ENCODE data around the gene MRS2.
A peak's percentile ranks its signal among the peaks of the same experiment; 100 is the strongest.
"Not testable (repeated sequence)": the region's sequence is repeated elsewhere in the genome, so short reads cannot be mapped to it uniquely, and the experiment has no call there.

The MRS2 gene, protein sequence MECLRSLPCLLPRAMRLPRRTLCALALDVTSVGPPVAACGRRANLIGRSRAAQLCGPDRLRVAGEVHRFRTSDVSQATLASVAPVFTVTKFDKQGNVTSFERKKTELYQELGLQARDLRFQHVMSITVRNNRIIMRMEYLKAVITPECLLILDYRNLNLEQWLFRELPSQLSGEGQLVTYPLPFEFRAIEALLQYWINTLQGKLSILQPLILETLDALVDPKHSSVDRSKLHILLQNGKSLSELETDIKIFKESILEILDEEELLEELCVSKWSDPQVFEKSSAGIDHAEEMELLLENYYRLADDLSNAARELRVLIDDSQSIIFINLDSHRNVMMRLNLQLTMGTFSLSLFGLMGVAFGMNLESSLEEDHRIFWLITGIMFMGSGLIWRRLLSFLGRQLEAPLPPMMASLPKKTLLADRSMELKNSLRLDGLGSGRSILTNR

DNA sequence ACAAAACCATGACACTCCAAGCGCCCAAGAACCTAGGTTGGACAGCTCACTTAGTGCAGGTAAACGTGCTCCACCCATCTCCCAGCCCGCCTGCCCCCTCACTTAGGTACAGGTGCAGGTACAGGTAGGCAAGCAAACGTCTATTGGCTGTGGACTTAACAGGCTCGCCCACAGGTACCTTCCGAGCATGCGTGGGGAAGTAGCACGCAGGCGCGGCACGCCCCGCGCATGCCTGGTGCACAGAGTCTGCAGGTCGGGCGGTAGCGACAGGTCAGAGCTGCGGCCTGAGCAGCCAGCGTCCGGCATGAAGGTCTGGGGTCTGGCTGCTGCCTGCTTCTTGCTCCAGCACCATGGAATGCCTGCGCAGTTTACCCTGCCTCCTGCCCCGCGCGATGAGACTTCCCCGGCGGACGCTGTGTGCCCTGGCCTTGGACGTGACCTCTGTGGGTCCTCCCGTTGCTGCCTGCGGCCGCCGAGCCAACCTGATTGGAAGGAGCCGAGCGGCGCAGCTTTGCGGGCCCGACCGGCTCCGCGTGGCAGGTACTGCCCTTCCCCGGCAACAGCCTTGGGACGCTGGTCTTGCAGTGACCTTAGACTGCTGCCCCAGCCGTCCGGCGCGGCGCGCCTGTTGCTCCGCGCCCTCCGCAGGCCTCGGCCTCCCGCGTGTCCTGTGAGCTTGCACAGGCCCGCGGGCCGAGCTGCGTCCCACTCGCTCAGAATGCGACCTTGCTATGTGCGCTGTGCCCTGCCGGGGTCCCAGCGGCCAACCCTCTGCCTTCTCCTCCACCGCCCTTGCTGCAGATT lies at the start of gene MRS2:
TSS of gene MRS2 (plus strand) at position 240 of the 804 bp plus-strand sequence. CDS start at position 351, 111 bp downstream.
- DNase-seq: peak; percentile 48

GRCh38 chr6:24353861-24354260 lies 48.9 kb upstream of the MRS2 start:
- DNase-seq: no peak

- DNase-seq: no peak
Measured at GRCh38 chr6:24355393-24355792, 47.3 kb upstream of the MRS2 start.

GRCh38 chr6:24356310-24356973 lies 46.3 kb upstream of the MRS2 start:
- no peak for DNase-seq

DNA sequence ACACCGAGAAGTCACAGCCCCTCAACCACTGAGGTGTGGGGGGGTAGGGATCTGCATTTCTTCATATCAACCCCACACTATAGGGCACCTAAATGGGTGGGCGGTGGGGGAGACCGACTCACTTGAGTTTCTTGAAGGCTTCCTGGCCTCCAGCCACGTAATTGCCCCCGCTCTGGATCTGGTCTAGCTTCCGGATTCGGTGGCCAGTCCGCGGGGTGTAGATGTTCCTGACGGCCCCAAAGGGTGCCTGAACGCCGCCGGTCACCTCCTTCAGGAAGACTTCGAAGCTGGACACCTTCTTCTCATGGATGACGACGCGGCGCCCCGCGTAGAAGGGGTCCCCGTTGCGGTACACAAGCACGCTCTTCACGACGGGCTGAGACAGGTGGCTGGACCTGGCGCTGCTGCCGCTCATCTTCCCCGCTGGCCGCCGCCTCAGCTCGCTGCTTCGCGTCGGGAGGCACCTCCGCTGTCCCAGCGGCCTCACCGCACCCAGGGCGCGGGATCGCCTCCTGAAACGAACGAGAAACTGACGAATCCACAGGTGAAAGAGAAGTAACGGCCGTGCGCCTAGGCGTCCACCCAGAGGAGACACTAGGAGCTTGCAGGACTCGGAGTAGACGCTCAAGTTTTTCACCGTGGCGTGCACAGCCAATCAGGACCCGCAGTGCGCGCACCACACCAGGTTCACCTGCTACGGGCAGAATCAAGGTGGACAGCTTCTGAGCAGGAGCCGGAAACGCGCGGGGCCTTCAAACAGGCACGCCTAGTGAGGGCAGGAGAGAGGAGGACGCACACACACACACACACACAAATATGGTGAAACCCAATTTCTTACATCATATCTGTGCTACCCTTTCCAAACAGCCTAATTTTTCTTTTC lies 45.2 kb upstream of the MRS2 start, which contains the start of gene DCDC2:
TSS of gene DCDC2 (minus strand) at position 724 of the 883 bp plus-strand sequence. CDS start at position 415, 309 bp downstream.
- DNase-seq: peak; percentile 22

DNA sequence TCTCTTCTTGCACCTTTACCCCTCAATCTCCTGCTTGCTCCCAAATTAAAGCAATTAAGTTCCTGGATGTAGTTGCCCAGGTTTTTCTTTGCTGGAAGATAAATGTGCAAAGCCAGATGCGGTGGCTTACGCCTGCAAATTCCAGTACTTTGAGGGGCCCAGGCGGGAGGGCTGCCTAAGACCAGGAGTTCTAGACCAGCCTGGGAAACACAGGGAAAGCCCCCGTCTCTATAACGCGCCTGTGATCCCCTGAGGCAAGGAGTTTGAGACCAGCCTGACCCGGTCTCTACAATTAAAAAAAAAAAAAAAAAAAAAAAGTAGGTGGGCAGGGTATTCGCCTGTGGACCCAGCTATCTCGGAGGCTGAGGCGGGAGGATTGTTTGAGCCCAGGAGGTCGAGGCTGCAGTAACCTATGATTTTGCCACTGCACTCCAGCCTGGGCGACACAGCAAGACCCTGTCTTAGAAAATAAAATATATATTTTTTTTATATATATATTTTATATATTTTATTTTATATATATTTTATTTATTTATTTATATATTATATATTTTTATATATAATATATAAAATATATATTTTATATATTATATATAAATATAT lies 44.4 kb upstream of the MRS2 start:
- DNase-seq: no peak

GRCh38 chr6:24359640-24360454 lies 42.9 kb upstream of the MRS2 start:
- DNase-seq: no peak

DNA sequence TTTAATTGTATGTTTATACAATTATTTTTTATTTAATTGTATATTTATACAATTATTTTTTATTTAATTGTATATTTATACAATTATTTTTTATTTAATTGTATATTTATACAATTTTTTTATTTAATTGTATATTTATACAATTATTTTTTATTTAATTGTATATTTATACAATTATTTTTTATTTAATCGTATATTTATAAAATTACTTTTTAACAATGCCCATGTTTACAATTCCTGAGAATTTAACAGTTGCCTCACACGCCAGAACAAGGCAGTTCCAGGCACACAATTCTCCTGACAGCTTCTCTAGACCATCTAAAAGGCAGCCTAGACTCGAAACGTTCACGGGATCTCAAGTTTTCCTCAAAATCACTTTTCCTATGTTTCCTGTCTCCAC lies 40.4 kb upstream of the MRS2 start:
- not testable (repeated sequence) for DNase-seq

DNA sequence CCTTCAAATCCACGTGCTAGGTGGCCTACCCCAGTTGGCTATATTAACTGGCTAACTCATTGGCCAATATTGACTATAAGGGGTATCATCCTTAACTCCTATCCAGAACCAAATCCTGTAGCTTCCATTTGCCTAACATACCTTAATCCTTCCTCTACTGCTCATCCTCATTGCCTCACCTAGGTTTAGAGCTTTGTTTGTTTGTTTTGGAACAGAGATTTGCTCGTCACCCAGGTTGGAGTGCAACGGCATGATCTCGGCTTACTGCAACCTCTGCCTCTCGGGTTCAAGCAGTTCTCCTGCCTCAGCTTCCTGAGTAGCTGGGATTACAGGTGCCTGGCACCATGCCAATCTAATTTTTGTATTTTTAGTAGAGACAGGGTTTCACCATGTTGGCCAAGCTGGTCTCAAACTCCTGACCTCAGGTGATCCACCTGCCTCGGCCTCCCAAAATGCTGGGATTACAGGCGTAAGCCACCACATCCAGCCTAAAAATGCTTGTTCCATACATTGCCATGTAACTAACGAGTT lies 37.6 kb upstream of the MRS2 start:
- not testable (repeated sequence) for DNase-seq

DNA sequence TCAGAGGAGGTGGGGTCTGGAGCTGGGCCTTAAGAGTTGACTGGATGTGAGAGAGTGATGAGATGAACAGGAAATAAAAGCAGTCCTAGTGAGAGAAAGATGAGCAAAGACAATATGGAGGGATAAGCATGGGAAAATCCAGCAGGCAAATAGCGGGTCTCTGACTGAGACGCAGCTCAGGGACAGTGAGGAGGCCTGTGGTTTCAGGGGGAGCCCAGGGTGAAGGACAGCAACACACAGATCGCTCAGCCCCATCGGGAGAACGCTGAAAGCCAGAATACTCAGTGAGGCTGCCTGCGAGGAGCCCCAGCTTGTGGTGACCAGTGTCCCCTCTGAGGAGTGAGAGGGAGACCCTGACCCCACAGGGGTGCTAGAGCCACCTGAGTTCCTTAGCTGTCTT lies 28.1 kb upstream of the MRS2 start:
- DNase-seq: no peak

- no peak for DNase-seq
Measured at GRCh38 chr6:24376871-24377270, 25.9 kb upstream of the MRS2 start.

DNA sequence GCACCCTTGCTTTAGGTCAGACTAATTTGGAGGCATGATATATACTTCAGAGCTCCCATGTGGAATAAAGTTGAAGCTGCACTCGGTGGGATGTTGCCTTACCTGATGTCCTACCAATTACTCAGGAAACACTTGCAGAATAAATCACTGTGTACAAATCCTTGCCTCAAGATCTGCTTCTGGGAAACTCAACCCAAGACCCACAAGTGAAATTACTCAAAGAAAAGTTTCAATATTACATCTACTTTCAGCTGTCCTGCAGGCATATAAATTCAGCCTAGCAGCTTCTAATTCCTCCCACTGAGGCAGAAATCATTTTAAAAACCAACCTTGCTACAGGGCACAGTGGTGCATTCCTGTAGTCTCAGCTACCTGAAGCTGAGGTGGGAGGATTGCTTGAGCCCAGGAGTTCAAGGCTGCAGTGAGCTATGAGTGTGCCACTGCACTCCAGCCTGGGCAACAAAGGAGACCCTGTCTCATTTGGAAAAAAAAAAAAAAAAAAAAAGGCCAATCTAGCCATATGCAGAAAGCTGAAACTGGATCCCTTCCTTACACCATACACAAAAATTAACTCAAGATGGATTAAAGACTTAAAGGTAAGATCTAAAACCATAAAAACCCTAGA lies 24.2 kb upstream of the MRS2 start:
- DNase-seq: no peak

- no peak for DNase-seq
Measured at GRCh38 chr6:24381476-24382219, 21.1 kb upstream of the MRS2 start.

DNA sequence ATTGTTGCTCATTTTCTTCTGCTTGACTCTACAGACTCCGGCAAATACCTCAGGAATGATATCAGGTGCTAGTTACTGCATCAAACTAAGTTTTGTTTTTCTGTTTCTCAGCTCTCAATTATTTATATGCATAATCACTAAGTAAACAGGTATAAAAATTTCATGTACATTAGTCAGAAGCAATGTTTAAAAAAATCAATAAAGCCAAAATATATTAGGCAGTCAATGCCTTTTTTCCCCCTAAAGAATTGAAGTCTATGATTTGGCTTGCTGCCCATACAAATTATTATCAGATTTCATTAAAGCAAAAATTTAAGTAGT lies 20.6 kb upstream of the MRS2 start:
- DNase-seq: no peak

- DNase-seq: not testable (repeated sequence)
Measured at GRCh38 chr6:24382891-24383494, 19.7 kb upstream of the MRS2 start.

- DNase-seq: not testable (repeated sequence)
Measured at GRCh38 chr6:24384369-24385130, 18.2 kb upstream of the MRS2 start.

GRCh38 chr6:24385536-24386269 lies 17.0 kb upstream of the MRS2 start:
- DNase-seq: no peak

GRCh38 chr6:24387818-24388217 lies 14.9 kb upstream of the MRS2 start:
- DNase-seq: no peak

Data from cortex of kidney (tissue), 1 donor.